Heart left ventricle (tissue), 16 donors: ENCODE measurements around the gene BICC1. TPM values are rescaled to one million over a fixed set of nuclear protein-coding genes. Genes with fewer than 3 reads are reported as not detected.

Experiments
- ATAC-seq, 4 donors: fragments of 200-7000 bp; cut with Tn5 transposase; one replicate each; pipeline ENCODE4 v1.9.1; 2020 to 2022; ENCODE audit warnings: moderate library complexity in 4 of 4, mild to moderate bottlenecking in 3 of 4, moderate number of reproducible peaks in 1 of 4
- DNase-seq, 5 donors: peaks; one replicate each; pipeline ENCODE4 v3.0.0-alpha.2; 2020
- H3K27ac ChIP-seq, 12 donors: fragments of 200-600 bp; sonication (generic) in 4 of 12; one replicate each; pipeline versions ENCODE4 v1.5.0 to v1.8.0; 2016 to 2022; ENCODE audit warnings: mild to moderate bottlenecking in 2 of 12
- H3K27me3 ChIP-seq, 9 donors: fragments of 200-600 bp; sonication (generic) in 2 of 9; one replicate each; pipeline versions ENCODE4 v1.5.1 to v1.8.0; 2016 to 2022; ENCODE audit warnings: mild to moderate bottlenecking in 3 of 9
- H3K36me3 ChIP-seq, 9 donors: fragments of 200-600 bp; sonication (generic) in 2 of 9; one replicate each; pipeline versions ENCODE4 v1.5.0 to v1.8.0; 2018 to 2022; ENCODE audit warnings: mild to moderate bottlenecking in 2 of 9
- H3K4me1 ChIP-seq, 12 donors: fragments of 200-600 bp; sonication (generic) in 4 of 12; one replicate each; pipeline versions ENCODE4 v1.5.0 to v1.8.0; 2016 to 2022; ENCODE audit warnings: mild to moderate bottlenecking in 3 of 12
- H3K4me3 ChIP-seq, 12 donors: fragments of 200-600 bp; sonication (generic) in 4 of 12; one replicate each; pipeline versions ENCODE4 v1.5.0 to v1.8.0; 2017 to 2022; ENCODE audit warnings: mild to moderate bottlenecking in 9 of 12, moderate library complexity in 4 of 12
- H3K9me3 ChIP-seq, 12 donors: fragments of 200-600 bp; sonication (generic) in 4 of 12; one replicate each; pipeline versions ENCODE4 v1.5.0 to v1.8.0; 2016 to 2022; ENCODE audit warnings: mild to moderate bottlenecking in 1 of 12
- CTCF ChIP-seq, 12 donors: fragments of 200-600 bp; sonication (generic) in 4 of 12; IDR thresholded peaks; one replicate each; pipeline versions ENCODE4 v1.5.0 to v1.8.0; 2018 to 2022; ENCODE audit warnings: antibody characterized with exemption in 12 of 12, mild to moderate bottlenecking in 5 of 12
- POLR2A ChIP-seq, 2 donors: fragments of 450-650 bp; IDR thresholded peaks; one replicate each; pipeline ENCODE4 v1.6.1; 2017; ENCODE audit warnings: antibody characterized with exemption in 2 of 2, mild to moderate bottlenecking in 2 of 2, moderate library complexity in 2 of 2
- WGBS, 4 donors: extraction: QIAGEN DNeasy Blood & Tissue Kit in 2 of 4; methylation state at CpG; one replicate each; pipeline versions ENCODE4 v1.1.5 to v1.1.7; 2013 to 2018; 5-methylcytosine and 5-hydroxymethylcytosine counted together
- intact Hi-C, 10 donors: fragments of 100-400 bp; cut with DNase I; formaldehyde crosslinking; loops; one replicate each; pipeline versions ENCODE4 v1.11.1 to v1.14.2; 2022
- polyA plus RNA-seq, 2 donors: library from polyadenylated mRNA; stranded (reverse); fragments of 200-250 nt; gene quantifications; one replicate each; pipeline ENCODE4 v1.2.3, GENCODE V29; 2013
- total RNA-seq, 9 donors: library from RNA; depleted of rRNA in 2 of 9; stranded (reverse); fragments of >200 nt in 2 of 9; fragmentation: NEBNext Ultra II Directional in 3 of 9; extraction: Animal tissue kit (Norgen Biotek cat#: 25700) in 3 of 9; gene quantifications; one replicate each; pipeline versions ENCODE4 v1.1.0 to v1.2.4, GENCODE V29; 2016 to 2023
- donor health status: ischemic (EF 13 %, LVEDD 7.1; RV severe dilation, severe dysfunction).
- donor health status: healthy with polysubstance abuse.
- donor health status: DM: no; HTN: yes; CAD: no.
- donor health status: DM: no; HTN: no; CAD: no.
- donor health status: ischemic (EF 25% LVEDD 6.9; RV normal size, moderate dysfunction).
- donor health status: ischemic (EF 25% LVEDD 5.7; RV mildly dilated, moderate dysfunction).
- donor health status: healthy.
- donor health status: DM: yes; HTN: yes; CAD: no.
- donor health status: ischemic (EF 35%, LVEDD 5.7; RV mildly dilated, moderate dysfunction).
- donor health status: nonischemic (EF 11% LVEDD 7.7; RV severe dilation, severe dysfunction).
- donor health status: DM: yes; HTN: yes; CAD: no.
- donor health status: PGD.
- donor health status: ischemic (EF 29% LVEDD 5.4; RV normal size, mild dysfunction).
- donor health status: nonischemic (EF 23%, LVEDD 6.1; RV moderate dilation, normal function).

Gene BICC1
- total and polyA plus RNA-seq, 11 donors: 1.6 to 18.7 (median 4.8) TPM

- ATAC-seq (no peak), DNase-seq (no peak)
- intact Hi-C loops: loop anchor here in 1 of 10 donors (10.0 kb wide), 1 partner anchor 171 kb away; no protein-coding TSS in a partner anchor
- peaks cover 0 to 5% (median 0%) of the 10 kb centered on the region in 9 donors for H3K36me3 ChIP-seq
- no peak overlapping the region for H3K27ac ChIP-seq
- peaks cover 0 to 14% (median 0%) of the 10 kb centered on the region in 12 donors for H3K9me3 ChIP-seq
- H3K4me1 ChIP-seq: peaks cover 0 to 15% (median 0%) of the 10 kb centered on the region in 12 donors
- no peak overlapping the region for H3K4me3 ChIP-seq
- WGBS, 4 donors: 79 to 95% (median 90%) methylated on average over 2 of the region's 2 CpGs
- TF ChIP-seq POLR2A (IDR thresholded peaks at IDR 0.05) (no peak), CTCF (IDR thresholded peaks at IDR 0.05) (no peak)
- H3K27me3 ChIP-seq: no peaks in the 10 kb centered on the region
Measured at GRCh38 chr10:58585435-58585834, 72.8 kb downstream of the BICC1 start.

GRCh38 chr10:58586282-58587245, 73.9 kb downstream of the BICC1 start:
- 83 to 85% (median 84%) methylated on average over 13 of the region's 13 CpGs for WGBS, 4 donors
- Histone ChIP-seq H3K27ac (no peak overlapping the region), H3K4me3 (no peak overlapping the region), H3K36me3 (peaks cover 0 to 5% (median 0%) of the 10 kb centered on the region in 9 donors), H3K4me1 (peaks cover 0 to 18% (median 6%) of the 10 kb centered on the region in 12 donors), H3K27me3 (no peaks in the 10 kb centered on the region), H3K9me3 (peaks cover 0 to 14% (median 0%) of the 10 kb centered on the region in 12 donors)
- intact Hi-C loops: loop anchor here in 1 of 10 donors (10.0 kb wide), 1 partner anchor 172 kb away; no protein-coding TSS in a partner anchor
- no peak for DNase-seq
- no peak for ATAC-seq
- no peak for TF ChIP-seq POLR2A (IDR thresholded peaks at IDR 0.05)
- no peak for TF ChIP-seq CTCF (IDR thresholded peaks at IDR 0.05)

GRCh38 chr10:58587676-58588075, 75.0 kb downstream of the BICC1 start:
- intact Hi-C loops: loop anchor here in 1 of 10 donors (10.0 kb wide), 1 partner anchor 173 kb away; no protein-coding TSS in a partner anchor

More at GRCh38 chr10:58587676-58588075, 75.0 kb downstream of the BICC1 start:
- Histone ChIP-seq H3K4me3 (no peak overlapping the region), H3K9me3 (peaks cover 0 to 9% (median 0%) of the 10 kb centered on the region in 12 donors), H3K27me3 (no peaks in the 10 kb centered on the region), H3K36me3 (peaks cover 0 to 5% (median 0%) of the 10 kb centered on the region in 9 donors), H3K27ac (no peak overlapping the region), H3K4me1 (peaks cover 0 to 18% (median 6%) of the 10 kb centered on the region in 12 donors)
- TF ChIP-seq CTCF (IDR thresholded peaks at IDR 0.05) (no peak), POLR2A (IDR thresholded peaks at IDR 0.05) (no peak)
- ATAC-seq (no peak), DNase-seq (no peak)
- WGBS, 4 donors: 88 to 98% (median 92%) methylated on average over 2 of the region's 2 CpGs
